H9 (cell line): ENCODE data around the gene MMP2. TPM values are rescaled to one million over a fixed set of nuclear protein-coding genes. Genes with fewer than 3 reads are reported as not detected.

Source experiments
- DNase-seq: peaks from one replicate; pipeline ENCODE4 v3.0.0-alpha.2; 2017
- H2AFZ ChIP-seq: one replicate; pipeline ENCODE4 v1.6.1; 2013; ENCODE audit warnings: mild to moderate bottlenecking, low read length, control low read depth, moderate library complexity
- H2AK5ac ChIP-seq: 2 replicates; pipeline ENCODE4 v1.6.1; 2013; ENCODE audit warnings: low read length, control low read depth, mixed read lengths; ENCODE audit not compliant: insufficient read length
- H2BK120ac ChIP-seq: one replicate; pipeline ENCODE4 v1.6.1; 2013; ENCODE audit warnings: low read depth, mild to moderate bottlenecking, low read length, control low read depth, inconsistent platforms; ENCODE audit not compliant: poor library complexity, severe bottlenecking
- H2BK12ac ChIP-seq: 2 replicates; pipeline ENCODE4 v1.6.1; 2013; ENCODE audit warnings: low read length, control low read depth, mixed read lengths, low read depth; ENCODE audit not compliant: insufficient read length
- H2BK15ac ChIP-seq: 2 replicates; pipeline ENCODE4 v1.6.1; 2013; ENCODE audit warnings: low read depth, low read length, control low read depth
- H2BK20ac ChIP-seq: one replicate; pipeline ENCODE4 v1.6.1; 2013; ENCODE audit warnings: low read depth, mild to moderate bottlenecking, low read length, control low read depth, inconsistent platforms; ENCODE audit not compliant: poor library complexity, severe bottlenecking
- H2BK5ac ChIP-seq: 2 replicates; pipeline ENCODE4 v1.6.1; 2013; ENCODE audit warnings: low read length, control low read depth, mixed read lengths; ENCODE audit not compliant: insufficient read length
- H3K14ac ChIP-seq: 2 replicates; pipeline ENCODE4 v1.6.1; 2013; ENCODE audit warnings: low read length, control low read depth; ENCODE audit not compliant: insufficient read depth
- H3K18ac ChIP-seq: 2 replicates; pipeline ENCODE4 v1.6.1; 2013; ENCODE audit warnings: low read depth, mild to moderate bottlenecking, mixed read lengths, low read length, control low read depth; ENCODE audit not compliant: insufficient read length
- H3K23ac ChIP-seq: 2 replicates; pipeline ENCODE4 v1.6.1; 2013; ENCODE audit warnings: low read length, control low read depth, mixed read lengths, low read depth; ENCODE audit not compliant: insufficient read length
- H3K23me2 ChIP-seq: 2 replicates; pipeline ENCODE4 v1.6.1; 2013; ENCODE audit warnings: low read depth, mild to moderate bottlenecking, mixed read lengths, low read length, control low read depth; ENCODE audit not compliant: insufficient read length, poor library complexity, severe bottlenecking
- H3K27ac ChIP-seq: 2 replicates; pipeline ENCODE4 v1.5.1; 2013; ENCODE audit warnings: low read length, control low read depth, mixed read lengths, low read depth; ENCODE audit not compliant: insufficient read length
- H3K27me3 ChIP-seq: 2 replicates; pipeline ENCODE4 v1.6.1; 2013; ENCODE audit warnings: low read length, control low read depth, inconsistent platforms; ENCODE audit not compliant: insufficient read depth
- H3K4ac ChIP-seq: 2 replicates; pipeline ENCODE4 v1.6.1; 2013; ENCODE audit warnings: low read depth, mild to moderate bottlenecking, control low read depth, inconsistent platforms, low read length, moderate library complexity
- H3K4me1 ChIP-seq: 2 replicates; pipeline ENCODE4 v1.6.1; 2013; ENCODE audit warnings: low read length, control low read depth, inconsistent platforms; ENCODE audit not compliant: insufficient read depth
- H3K4me2 ChIP-seq: 2 replicates; pipeline ENCODE4 v1.6.1; 2013; ENCODE audit warnings: low read length, control low read depth, mixed read lengths; ENCODE audit not compliant: insufficient read length, insufficient read depth
- H3K56ac ChIP-seq: 2 replicates; pipeline ENCODE4 v1.6.1; 2013; ENCODE audit warnings: low read depth, mild to moderate bottlenecking, mixed read lengths, low read length, control low read depth; ENCODE audit not compliant: insufficient read length
- H3K79me1 ChIP-seq: 2 replicates; pipeline ENCODE4 v1.6.1; 2013; ENCODE audit warnings: low read depth, mild to moderate bottlenecking, moderate library complexity, low read length, control low read depth, inconsistent platforms; ENCODE audit not compliant: insufficient read depth, poor library complexity, severe bottlenecking
- H3K79me2 ChIP-seq: 2 replicates; pipeline ENCODE4 v1.6.1; 2013; ENCODE audit warnings: low read length, control low read depth, inconsistent platforms; ENCODE audit not compliant: insufficient read depth
- H3K9ac ChIP-seq: 2 replicates; pipeline ENCODE4 v1.6.1; 2013; ENCODE audit warnings: low read length, control low read depth, mixed read lengths; ENCODE audit not compliant: insufficient read length; ENCODE audit errors: extremely low read depth
- H3K9me3 ChIP-seq: one replicate; pipeline ENCODE4 v1.6.1; 2013; ENCODE audit warnings: low read depth, low read length, inconsistent platforms; ENCODE audit not compliant: control insufficient read depth
- H3T11ph ChIP-seq: one replicate; pipeline ENCODE4 v1.6.1; 2013; ENCODE audit warnings: mild to moderate bottlenecking, low read length, control low read depth, inconsistent platforms
- H4K20me1 ChIP-seq: one replicate; pipeline ENCODE4 v1.6.1; 2013; ENCODE audit not compliant: control insufficient read depth, insufficient read length, insufficient read depth
- H4K5ac ChIP-seq: 2 replicates; pipeline ENCODE4 v1.6.1; 2013; ENCODE audit warnings: low read depth, mild to moderate bottlenecking, mixed read lengths, low read length, control low read depth; ENCODE audit not compliant: insufficient read length
- H4K8ac ChIP-seq: replicated peaks from 2 replicates; pipeline ENCODE4 v1.6.1; 2013; ENCODE audit warnings: low read length, control low read depth, mixed read lengths, low read depth; ENCODE audit not compliant: insufficient read length
- H4K91ac ChIP-seq: 2 replicates; pipeline ENCODE4 v1.6.1; 2013; ENCODE audit warnings: low read depth, mild to moderate bottlenecking, moderate library complexity, mixed read lengths, low read length, control low read depth; ENCODE audit not compliant: insufficient read length
- H3K27ac Mint-ChIP-seq, 3 experiments: 2 replicates in 2 of 3; 3 replicates in 1 of 3; pipeline ENCODE4 v1.8.0; 2020 to 2021; ENCODE audit warnings: mixed read lengths in 3 of 3, mild to moderate bottlenecking in 1 of 3, moderate library complexity in 1 of 3
- H3K27me3 Mint-ChIP-seq: 2 replicates; pipeline ENCODE4 v1.8.0; 2021; ENCODE audit warnings: low read depth, mild to moderate bottlenecking, moderate library complexity, mixed read lengths
- H3K36me3 Mint-ChIP-seq, 3 experiments: 2 replicates in 2 of 3; 3 replicates in 1 of 3; pipeline ENCODE4 v1.8.0; 2020 to 2021; ENCODE audit warnings: low read depth in 3 of 3, mixed read lengths in 3 of 3; ENCODE audit not compliant: insufficient read depth in 1 of 3
- H3K4me1 Mint-ChIP-seq, 2 experiments: 2 replicates each; pipeline ENCODE4 v1.8.0; 2020; ENCODE audit warnings: mixed read lengths in 2 of 2
- H3K4me3 Mint-ChIP-seq, 2 experiments: 2 replicates in 1 of 2; 3 replicates in 1 of 2; pipeline ENCODE4 v1.8.0; 2020 to 2021; ENCODE audit warnings: mild to moderate bottlenecking in 2 of 2, mixed read lengths in 2 of 2, moderate library complexity in 1 of 2
- H3K9me3 Mint-ChIP-seq, 2 experiments: 2 replicates in 1 of 2; 3 replicates in 1 of 2; pipeline ENCODE4 v1.8.0; 2020; ENCODE audit warnings: mild to moderate bottlenecking in 2 of 2, mixed read lengths in 2 of 2, moderate library complexity in 1 of 2
- CTCF ChIP-seq: fragments of 200-600 bp; sonication (generic); conservative IDR thresholded peaks from 3 replicates; pipeline ENCODE4 v1.8.0; 2021; ENCODE audit warnings: antibody characterized with exemption, mild to moderate bottlenecking
- WGBS: extraction: QIAGEN DNeasy Blood & Tissue Kit; methylation state at CpG from one replicate; pipeline ENCODE4 v1.1.7; 2013; ENCODE audit warnings: missing lambda C conversion rate, low lambda C conversion rate, mixed read lengths; ENCODE audit not compliant: insufficient read length; ENCODE audit errors: extremely low coverage; 5-methylcytosine and 5-hydroxymethylcytosine counted together
- total RNA-seq: library from RNA; stranded (reverse); gene quantifications from 2 replicates; pipeline ENCODE4 v1.2.1, GENCODE V29; 2021

The MMP2 gene
- total RNA-seq, 1 experiment from 2014 or later = 23.1 TPM

GRCh38 chr16:55492756-55493380, 13.9 kb downstream of the MMP2 start:
- Histone ChIP-seq H3K23me2 (no peaks in the 10 kb centered on the region), H4K5ac (no peak overlapping the region), H3K27me3 (no peaks in the 10 kb centered on the region), H3K14ac (no peak overlapping the region), H3K4me1 (peaks cover 6% of the 10 kb centered on the region; the same call in 1 of the 2 replicates), H3K4ac (no peak overlapping the region), H3K79me1 (no peaks in the 10 kb centered on the region), H3K79me2 (no peaks in the 10 kb centered on the region), H2BK15ac (no peak overlapping the region), H2AK5ac (no peak overlapping the region), H2BK20ac (no peak overlapping the region), H2BK5ac (no peak overlapping the region), H3K56ac (no peak overlapping the region), H4K91ac (no peak overlapping the region), H3K27ac (no peak overlapping the region), H2BK120ac (no peak overlapping the region), H3K23ac (no peak overlapping the region), H3K18ac (no peak overlapping the region), H3K9me3 (no peaks in the 10 kb centered on the region), H4K8ac (no peak overlapping the region), H3K4me2 (no peak overlapping the region), H2BK12ac (no peak overlapping the region), H3K9ac (no peak overlapping the region), H4K20me1 (no peaks in the 10 kb centered on the region), H3T11ph (no peak overlapping the region), H2AFZ (no peak overlapping the region)
- DNase-seq = no peak
- H3K4me3 Mint-ChIP-seq = no peak overlapping the region
- peaks cover 11% of the 10 kb centered on the region in 2 experiments for H3K4me1 Mint-ChIP-seq
- peaks cover 0 to 14% (median 7%) of the 10 kb centered on the region in 3 experiments; a peak in 5 of 7 replicates for H3K36me3 Mint-ChIP-seq
- H3K27me3 Mint-ChIP-seq = no peaks in the 10 kb centered on the region
- no peak overlapping the region for H3K27ac Mint-ChIP-seq
- no CpG with 5 or more reads among the region's 10 CpGs for WGBS
- no peak for TF ChIP-seq CTCF
- H3K9me3 Mint-ChIP-seq = no peaks in the 10 kb centered on the region
